Fibroblast of the aortic adventitia (primary cell): ENCODE measurements around the gene SLIT1. TPM values are rescaled to one million over a fixed set of nuclear protein-coding genes. Genes with fewer than 3 reads are reported as not detected.
A peak's percentile ranks its signal among the peaks of the same experiment; 100 is the strongest.

ENCODE experiments used
- DNase-seq: peaks from one replicate; pipeline ENCODE4 v3.0.0-alpha.2; 2010; ENCODE audit warnings: low read depth
- H3K4me3 ChIP-seq: 2 replicates; pipeline ENCODE4 v1.5.1; 2011; ENCODE audit warnings: low read depth, mild to moderate bottlenecking, control low read depth, low read length, moderate library complexity
- total RNA-seq: library from RNA; depleted of rRNA; stranded (reverse); fragments of >200 nt; gene quantifications from 2 replicates; pipeline ENCODE4 v1.2.3, GENCODE V29; 2012; ENCODE audit warnings: low replicate concordance
- TF ChIP-seq, protein P1 (sequence below): IDR thresholded peaks from 2 replicates; pipeline ENCODE4 v1.5.1; 2011; ENCODE audit warnings: mild to moderate bottlenecking, low read length, control low read depth, inconsistent platforms; ENCODE audit not compliant: insufficient read depth

The SLIT1 gene
- total RNA-seq, 1 donor, result 0.09 TPM

DNA sequence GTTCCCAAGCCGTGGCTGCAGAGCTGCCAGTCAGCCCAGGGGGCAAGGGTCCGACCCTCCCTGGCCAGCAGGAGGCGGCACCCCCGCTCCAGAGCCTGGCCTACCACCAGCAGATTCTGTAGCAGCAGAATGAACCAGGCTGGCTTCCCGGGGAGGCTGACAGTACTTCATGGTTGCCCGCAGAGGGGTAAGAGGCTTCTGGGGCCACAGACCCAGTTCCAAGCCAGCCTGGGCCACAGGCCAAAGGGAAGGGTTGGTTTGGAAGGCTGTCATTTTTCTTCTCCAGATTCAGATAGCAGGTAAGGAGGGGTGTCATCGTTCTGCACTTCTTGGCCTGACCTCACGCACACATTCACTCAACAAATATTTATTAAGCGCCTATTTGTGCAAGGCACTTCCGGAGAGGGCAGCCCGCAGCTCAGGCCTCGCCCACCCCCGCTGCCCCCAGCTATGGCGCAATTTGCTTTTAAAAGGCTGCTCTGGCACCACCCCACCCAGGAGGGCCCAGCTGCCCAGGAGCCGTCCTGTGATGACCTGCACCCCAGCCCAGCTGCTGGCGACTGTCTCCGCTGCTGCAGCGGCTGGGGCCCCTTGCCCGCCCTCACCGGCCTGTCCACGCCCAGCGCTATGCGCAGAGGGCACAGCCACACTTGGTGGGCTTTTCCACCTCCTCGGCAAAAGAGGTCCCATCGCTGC lies 185.1 kb downstream of the SLIT1 start:
- TF ChIP-seq, protein P1, sequence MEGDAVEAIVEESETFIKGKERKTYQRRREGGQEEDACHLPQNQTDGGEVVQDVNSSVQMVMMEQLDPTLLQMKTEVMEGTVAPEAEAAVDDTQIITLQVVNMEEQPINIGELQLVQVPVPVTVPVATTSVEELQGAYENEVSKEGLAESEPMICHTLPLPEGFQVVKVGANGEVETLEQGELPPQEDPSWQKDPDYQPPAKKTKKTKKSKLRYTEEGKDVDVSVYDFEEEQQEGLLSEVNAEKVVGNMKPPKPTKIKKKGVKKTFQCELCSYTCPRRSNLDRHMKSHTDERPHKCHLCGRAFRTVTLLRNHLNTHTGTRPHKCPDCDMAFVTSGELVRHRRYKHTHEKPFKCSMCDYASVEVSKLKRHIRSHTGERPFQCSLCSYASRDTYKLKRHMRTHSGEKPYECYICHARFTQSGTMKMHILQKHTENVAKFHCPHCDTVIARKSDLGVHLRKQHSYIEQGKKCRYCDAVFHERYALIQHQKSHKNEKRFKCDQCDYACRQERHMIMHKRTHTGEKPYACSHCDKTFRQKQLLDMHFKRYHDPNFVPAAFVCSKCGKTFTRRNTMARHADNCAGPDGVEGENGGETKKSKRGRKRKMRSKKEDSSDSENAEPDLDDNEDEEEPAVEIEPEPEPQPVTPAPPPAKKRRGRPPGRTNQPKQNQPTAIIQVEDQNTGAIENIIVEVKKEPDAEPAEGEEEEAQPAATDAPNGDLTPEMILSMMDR, result no peak
- DNase-seq, result no peak

DNA sequence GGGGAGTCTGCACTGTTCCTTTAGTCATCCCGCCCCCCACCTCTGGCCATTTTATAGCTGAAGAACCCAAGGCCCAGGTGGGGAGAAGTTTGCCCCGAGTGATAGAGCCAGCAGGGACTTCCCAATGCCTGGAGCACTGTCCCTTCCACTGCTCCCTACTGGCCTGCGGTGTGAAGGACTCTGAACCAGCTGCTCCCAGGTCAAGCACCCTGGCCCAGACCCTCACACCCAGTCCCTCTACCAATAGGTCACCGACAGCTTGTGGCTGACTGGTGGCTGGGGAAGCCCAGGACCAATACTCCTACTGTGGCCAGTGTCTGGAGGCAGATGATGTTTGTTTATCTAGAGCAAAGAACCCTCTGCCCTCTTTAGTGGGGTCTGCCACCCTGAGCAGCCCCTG lies 185.8 kb downstream of the SLIT1 start:
- H3K4me3 ChIP-seq, result no peak overlapping the region
- no peak for DNase-seq

More for the DNA sequence above, 185.1 kb downstream of the SLIT1 start:
- no peak overlapping the region for H3K4me3 ChIP-seq

DNA sequence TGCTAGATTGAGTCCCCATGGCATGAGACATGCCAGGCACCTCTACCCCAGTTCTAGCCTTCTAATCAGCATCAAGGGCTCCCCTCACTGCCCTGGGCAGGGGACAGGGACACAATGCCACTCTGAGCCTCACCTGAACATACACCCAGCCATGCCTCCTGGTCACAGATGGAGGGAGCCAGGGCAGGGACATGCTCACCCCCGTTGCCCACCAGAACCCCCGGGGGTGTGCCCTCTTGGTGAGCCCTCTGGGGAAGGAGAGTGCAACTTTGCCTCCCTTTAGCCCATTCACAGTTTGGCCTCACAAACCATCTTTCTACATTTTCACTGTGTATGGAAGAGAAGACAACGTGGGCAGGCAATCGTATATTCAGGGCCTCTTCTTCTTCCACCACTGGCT lies 186.4 kb downstream of the SLIT1 start:
- no peak for DNase-seq
- H3K4me3 ChIP-seq, result no peak overlapping the region
- TF ChIP-seq, protein P1, result no peak

More for the DNA sequence above, 185.8 kb downstream of the SLIT1 start:
- TF ChIP-seq, protein P1, result no peak

DNA sequence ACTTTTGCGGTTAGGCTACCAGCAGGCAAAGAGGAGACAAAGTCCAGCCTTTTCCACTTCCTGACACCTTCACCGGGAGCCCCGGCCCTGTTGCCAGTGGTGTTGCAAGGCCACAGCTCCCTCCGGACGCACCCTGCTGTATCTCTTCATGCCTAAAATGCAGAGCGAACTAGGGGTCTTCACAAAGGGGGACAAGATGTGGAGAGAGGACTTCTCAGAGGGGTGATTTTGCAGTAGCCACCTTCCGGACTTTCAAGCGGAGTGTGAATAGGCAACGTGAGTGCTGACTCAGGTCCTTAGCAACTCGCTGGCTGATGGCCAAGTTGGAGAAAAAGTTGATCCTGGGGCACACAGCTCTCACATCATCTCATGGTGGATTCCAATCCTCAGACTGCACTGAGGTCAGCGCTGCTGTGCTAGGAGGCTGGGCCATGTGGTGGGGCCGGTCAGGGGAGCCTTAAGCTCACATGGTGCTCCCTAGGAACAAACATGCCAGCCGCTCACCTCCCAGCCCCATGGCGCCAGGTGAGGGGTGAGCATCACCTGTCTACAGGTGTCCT lies 187.3 kb downstream of the SLIT1 start:
- H3K4me3 ChIP-seq, result no peak overlapping the region
- TF ChIP-seq, protein P1, result no peak
- DNase-seq, result peak; percentile 75

DNA sequence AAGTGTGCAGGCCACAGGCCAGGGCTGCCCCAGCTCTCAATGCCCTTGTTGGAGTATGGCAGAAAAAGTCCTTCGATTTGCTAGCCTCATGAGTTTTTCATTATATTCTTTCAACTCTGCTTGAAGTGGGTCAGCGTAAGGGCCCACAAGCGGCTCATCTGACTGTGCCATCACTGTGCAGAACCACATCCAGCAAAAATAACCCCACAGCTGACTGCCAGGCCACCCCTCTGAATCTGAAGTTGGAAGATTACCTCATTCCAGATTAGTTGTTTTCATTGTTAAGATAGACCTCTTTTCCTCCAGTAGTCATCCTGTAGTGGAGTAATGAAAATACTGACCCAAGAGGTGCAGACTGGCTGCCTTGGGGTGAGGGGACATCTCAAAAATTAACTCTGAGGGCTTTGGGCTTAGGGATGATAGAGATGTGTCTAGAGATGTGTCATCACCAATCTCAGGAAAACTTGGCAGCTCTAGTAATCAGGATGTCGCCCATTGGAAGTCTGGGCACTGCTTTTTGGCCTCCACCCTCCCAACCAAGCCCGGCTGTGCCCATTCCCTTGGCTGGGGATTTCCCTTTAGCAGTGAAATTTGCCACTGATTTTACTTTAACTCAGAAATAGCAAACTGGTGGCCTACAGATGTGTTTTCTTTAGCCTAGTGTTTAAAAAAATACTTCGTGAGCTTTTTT lies 189.3 kb downstream of the SLIT1 start:
- no peak for DNase-seq
- TF ChIP-seq, protein P1, result no peak
- H3K4me3 ChIP-seq, result no peak overlapping the region

DNA sequence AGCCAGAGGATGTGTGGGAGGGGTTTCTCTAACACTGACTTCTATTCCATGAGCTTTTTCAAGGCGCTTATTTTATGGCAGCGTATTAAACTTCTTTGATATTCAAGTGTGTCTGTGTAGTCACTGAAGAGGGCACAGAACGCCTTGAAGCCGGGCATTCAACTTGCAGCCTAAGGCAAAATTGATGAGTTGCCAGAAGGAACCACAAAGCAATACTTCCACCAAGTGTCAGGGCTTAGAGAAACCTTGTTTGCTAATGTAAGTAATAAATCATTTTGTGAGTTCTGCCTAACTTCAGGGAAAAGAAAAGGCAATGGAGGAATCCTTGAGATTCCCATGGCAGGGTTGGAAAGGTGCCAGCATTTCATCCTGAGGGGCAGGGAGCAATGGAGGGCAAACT lies 189.9 kb downstream of the SLIT1 start:
- TF ChIP-seq, protein P1, result no peak
- peak; percentile 20 for DNase-seq
- no peak overlapping the region for H3K4me3 ChIP-seq
